Nephron (organoid): ENCODE data around the gene DZANK1.

ENCODE experiments used
- H3K27ac Mint-ChIP-seq, 3 experiments: 2 replicates each; pipeline ENCODE4 v1.8.0; 2020; ENCODE audit warnings: mixed read lengths in 3 of 3, mild to moderate bottlenecking in 2 of 3, moderate library complexity in 1 of 3
- H3K27me3 Mint-ChIP-seq: 2 replicates; pipeline ENCODE4 v1.8.0; 2021; ENCODE audit warnings: low read depth, mild to moderate bottlenecking, moderate library complexity, mixed read lengths
- H3K36me3 Mint-ChIP-seq: 2 replicates; pipeline ENCODE4 v1.8.0; 2020; ENCODE audit warnings: low read depth, mixed read lengths
- H3K4me1 Mint-ChIP-seq: 2 replicates; pipeline ENCODE4 v1.8.0; 2020; ENCODE audit warnings: mixed read lengths
- H3K4me3 Mint-ChIP-seq, 3 experiments: 2 replicates each; pipeline ENCODE4 v1.8.0; 2020; ENCODE audit warnings: mild to moderate bottlenecking in 3 of 3, mixed read lengths in 3 of 3, moderate library complexity in 2 of 3
- H3K9me3 Mint-ChIP-seq: 2 replicates; pipeline ENCODE4 v1.8.0; 2020; ENCODE audit warnings: mixed read lengths
- CTCF ChIP-seq, 3 experiments: fragments of 200-600 bp; sonication (generic); IDR thresholded peaks; one replicate each; pipeline ENCODE4 v1.5.0; 2021; ENCODE audit warnings: antibody characterized with exemption in 3 of 3; ENCODE audit not compliant: unreplicated experiment in 3 of 3

DZANK1 gene

GRCh38 chr20:18416486-18416885 lies 50.3 kb downstream of the DZANK1 start:
- no peak overlapping the region for H3K4me3 Mint-ChIP-seq
- H3K27ac Mint-ChIP-seq, result peak overlapping the region in 1 of 3 experiments; percentile 36
- H3K36me3 Mint-ChIP-seq, result no peaks in the 10 kb centered on the region
- no peaks in the 10 kb centered on the region for H3K9me3 Mint-ChIP-seq
- no peak for TF ChIP-seq CTCF (IDR thresholded peaks at IDR 0.05; ENCODE audit: unreplicated experiment in 3 of 3)
- H3K4me1 Mint-ChIP-seq, result peaks cover 11% of the 10 kb centered on the region
- H3K27me3 Mint-ChIP-seq, result no peaks in the 10 kb centered on the region

- TF ChIP-seq CTCF (IDR thresholded peaks at IDR 0.05; ENCODE audit: unreplicated experiment in 3 of 3), result no peak
- H3K9me3 Mint-ChIP-seq, result no peaks in the 10 kb centered on the region
- H3K4me3 Mint-ChIP-seq, result no peak overlapping the region
- no peaks in the 10 kb centered on the region for H3K27me3 Mint-ChIP-seq
- H3K4me1 Mint-ChIP-seq, result peaks cover 11% of the 10 kb centered on the region
- peak overlapping the region; percentile 3 to 42 (median 7) for H3K27ac Mint-ChIP-seq
- no peaks in the 10 kb centered on the region for H3K36me3 Mint-ChIP-seq
Observed at GRCh38 chr20:18414140-18414539, 52.7 kb downstream of the DZANK1 start.

GRCh38 chr20:18412221-18412901 lies 54.5 kb downstream of the DZANK1 start:
- Mint-ChIP-seq H3K4me3 (no peak overlapping the region), H3K36me3 (peaks cover 4% of the 10 kb centered on the region), H3K27ac (peak overlapping the region in 1 of 3 experiments; percentile 64), H3K27me3 (no peaks in the 10 kb centered on the region), H3K9me3 (no peaks in the 10 kb centered on the region), H3K4me1 (peaks cover 11% of the 10 kb centered on the region)
- TF ChIP-seq CTCF (IDR thresholded peaks at IDR 0.05; ENCODE audit: unreplicated experiment in 3 of 3), result no peak

GRCh38 chr20:18405826-18406225 lies 61.0 kb downstream of the DZANK1 start:
- H3K36me3 Mint-ChIP-seq, result peaks cover 47% of the 10 kb centered on the region
- no peak overlapping the region for H3K27ac Mint-ChIP-seq
- H3K4me3 Mint-ChIP-seq, result no peak overlapping the region
- H3K4me1 Mint-ChIP-seq, result no peaks in the 10 kb centered on the region
- H3K27me3 Mint-ChIP-seq, result no peaks in the 10 kb centered on the region
- H3K9me3 Mint-ChIP-seq, result peaks cover 14% of the 10 kb centered on the region
- TF ChIP-seq CTCF (IDR thresholded peaks at IDR 0.05; ENCODE audit: unreplicated experiment in 3 of 3), result no peak

GRCh38 chr20:18404172-18404571 lies 62.7 kb downstream of the DZANK1 start:
- Mint-ChIP-seq H3K4me3 (no peak overlapping the region), H3K27me3 (no peaks in the 10 kb centered on the region), H3K36me3 (peaks cover 61% of the 10 kb centered on the region), H3K27ac (no peak overlapping the region), H3K9me3 (peaks cover 19% of the 10 kb centered on the region), H3K4me1 (no peaks in the 10 kb centered on the region)
- no peak for TF ChIP-seq CTCF (IDR thresholded peaks at IDR 0.05; ENCODE audit: unreplicated experiment in 3 of 3)

GRCh38 chr20:18403269-18403668 lies 63.6 kb downstream of the DZANK1 start:
- TF ChIP-seq CTCF (IDR thresholded peaks at IDR 0.05; ENCODE audit: unreplicated experiment in 3 of 3), result no peak
- Mint-ChIP-seq H3K4me3 (no peak overlapping the region), H3K27ac (no peak overlapping the region), H3K36me3 (peaks cover 64% of the 10 kb centered on the region), H3K4me1 (peaks cover 3% of the 10 kb centered on the region), H3K27me3 (no peaks in the 10 kb centered on the region), H3K9me3 (peaks cover 19% of the 10 kb centered on the region)
